Esophagus muscularis mucosa (tissue), 4 donors: ENCODE data around the gene ZNF880. TPM values are rescaled to one million over a fixed set of nuclear protein-coding genes. Genes with fewer than 3 reads are reported as not detected.
A peak's percentile ranks its signal among the peaks of the same experiment; 100 is the strongest.
"Not testable (repeated sequence)": the region's sequence is repeated elsewhere in the genome, so short reads cannot be mapped to it uniquely, and the experiment has no call there.

Experiments used
- DNase-seq: peaks from one replicate; pipeline ENCODE4 v3.0.0-alpha.2; 2017; ENCODE audit errors: extremely low spot score
- H3K27ac ChIP-seq, 4 donors: fragments of 200-600 bp; sonication (generic); replicated peaks in 1 of 4; 1 replicate in 3 of 4; 2 replicates in 1 of 4; pipeline ENCODE4 v1.5.1; 2016 to 2019; ENCODE audit warnings: mild to moderate bottlenecking in 1 of 4
- H3K27me3 ChIP-seq, 4 donors: fragments of 200-600 bp; sonication (generic); one replicate each; pipeline versions ENCODE4 v1.5.1 to v1.6.0; 2016 to 2019
- H3K36me3 ChIP-seq, 4 donors: fragments of 200-600 bp; sonication (generic); one replicate each; pipeline ENCODE4 v1.5.1; 2016 to 2019
- H3K4me1 ChIP-seq, 4 donors: fragments of 200-600 bp; sonication (generic); one replicate each; pipeline ENCODE4 v1.5.1; 2016 to 2019
- H3K4me3 ChIP-seq, 4 donors: fragments of 200-600 bp; sonication (generic); 1 replicate in 2 of 4; 2 replicates in 2 of 4; pipeline ENCODE4 v1.5.1; 2016 to 2019; ENCODE audit warnings: mild to moderate bottlenecking in 4 of 4, moderate library complexity in 1 of 4
- H3K9me3 ChIP-seq, 4 donors: fragments of 200-600 bp; sonication (generic); 1 replicate in 3 of 4; 2 replicates in 1 of 4; pipeline ENCODE4 v1.5.1; 2016 to 2019
- CTCF ChIP-seq, 3 experiments: fragments of 200-600 bp in 2 of 3; fragments of 450-650 bp in 1 of 3; sonication (generic) in 2 of 3; IDR thresholded peaks; one replicate each; pipeline ENCODE4 v1.5.1; 2017 to 2019; ENCODE audit warnings: antibody characterized with exemption in 3 of 3, mild to moderate bottlenecking in 2 of 3, moderate library complexity in 1 of 3
- EP300 ChIP-seq: sonication (generic); formaldehyde crosslinking; IDR thresholded peaks from one replicate; pipeline ENCODE4 v1.6.1; 2017; ENCODE audit warnings: antibody characterized with exemption
- POLR2A ChIP-seq: fragments of 450-650 bp; IDR thresholded peaks from one replicate; pipeline ENCODE4 v1.6.1; 2017; ENCODE audit warnings: antibody characterized with exemption, moderate library complexity, mild to moderate bottlenecking, low read depth
- POLR2AphosphoS5 ChIP-seq, 2 donors: sonication (generic); formaldehyde crosslinking; IDR thresholded peaks; one replicate each; pipeline ENCODE4 v1.6.1; 2017; ENCODE audit warnings: antibody characterized with exemption in 2 of 2
- WGBS: methylation state at CpG from one replicate; pipeline ENCODE4 v1.1.5; 2018; 5-methylcytosine and 5-hydroxymethylcytosine counted together
- intact Hi-C: fragments of 100-400 bp; cut with DNase I; formaldehyde crosslinking; loops from one replicate; pipeline ENCODE4 v1.15.1; 2023
- total RNA-seq, 4 donors: library from RNA; depleted of rRNA; stranded (reverse); fragments of >200 nt; gene quantifications; one replicate each; pipeline versions ENCODE4 v1.1.0 to v1.2.1, GENCODE V29; 2016

Gene ZNF880
- total RNA-seq, 4 donors from 2014 or later, result 16.8 to 30.3 (median 28.1) TPM

DNA sequence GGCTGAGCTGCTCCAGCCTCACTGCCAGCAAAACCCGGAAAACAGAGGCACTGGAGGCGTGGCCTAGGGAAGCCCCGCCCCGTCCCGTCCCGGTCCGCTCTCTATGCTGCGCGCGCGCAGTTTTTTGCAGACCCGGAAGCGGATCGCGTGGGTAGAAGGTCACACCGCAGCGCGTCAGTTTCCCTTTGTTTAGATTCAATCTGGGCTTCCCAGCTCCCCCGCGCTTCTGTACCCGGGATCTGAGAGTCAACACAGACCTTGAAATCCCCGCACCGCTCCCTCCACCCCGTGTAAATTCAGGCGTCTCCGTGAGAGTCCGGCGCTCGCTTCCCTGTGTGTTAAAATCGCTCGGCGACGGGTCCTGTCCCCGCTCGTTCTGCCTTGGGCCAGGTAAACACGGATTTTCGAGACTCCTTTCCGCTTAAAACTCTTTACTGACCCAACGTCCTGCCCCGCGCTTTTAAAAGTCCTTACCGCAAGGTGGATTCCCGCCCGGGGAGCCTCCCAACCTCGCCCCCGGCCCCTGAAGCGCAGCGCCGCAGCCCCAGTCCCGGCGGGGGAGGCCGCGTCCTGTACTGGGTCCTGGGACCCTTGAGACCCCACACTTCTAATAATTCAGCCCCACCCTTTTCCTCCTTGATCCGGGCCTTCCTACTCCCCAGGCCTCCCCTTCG lies 33.5 kb upstream of the ZNF880 start, which contains the start of gene ZNF610:
Gene ZNF610 (plus strand): TSS at position 127 of the 674 bp plus-strand sequence. CDS start 12,930 bp downstream, outside the sequence.
- peak within 1 kb of the TSS; percentile 75 to 88 (median 82) for H3K27ac ChIP-seq
- intact Hi-C loops, result no loop called here
- H3K4me3 ChIP-seq, result peak within 1 kb of the TSS; percentile 76 to 81 (median 78)
- peaks cover 8 to 14% (median 11%) of the 10 kb centered on the region in 4 donors for H3K4me1 ChIP-seq
- WGBS, result under 1% methylated on average over 32 of the region's 55 CpGs
- H3K9me3 ChIP-seq, result peaks cover 0 to 43% (median 35%) of the 10 kb centered on the region in 4 donors
- H3K36me3 ChIP-seq, result peaks cover 0 to 12% (median 0%) of the 10 kb centered on the region in 4 donors
- no peaks in the 10 kb centered on the region for H3K27me3 ChIP-seq
- DNase-seq, result peak; percentile 96
- TF ChIP-seq POLR2AphosphoS5 (IDR thresholded peaks at IDR 0.05) (peak; percentile 89 to 94), CTCF (IDR thresholded peaks at IDR 0.05) (no peak)

DNA sequence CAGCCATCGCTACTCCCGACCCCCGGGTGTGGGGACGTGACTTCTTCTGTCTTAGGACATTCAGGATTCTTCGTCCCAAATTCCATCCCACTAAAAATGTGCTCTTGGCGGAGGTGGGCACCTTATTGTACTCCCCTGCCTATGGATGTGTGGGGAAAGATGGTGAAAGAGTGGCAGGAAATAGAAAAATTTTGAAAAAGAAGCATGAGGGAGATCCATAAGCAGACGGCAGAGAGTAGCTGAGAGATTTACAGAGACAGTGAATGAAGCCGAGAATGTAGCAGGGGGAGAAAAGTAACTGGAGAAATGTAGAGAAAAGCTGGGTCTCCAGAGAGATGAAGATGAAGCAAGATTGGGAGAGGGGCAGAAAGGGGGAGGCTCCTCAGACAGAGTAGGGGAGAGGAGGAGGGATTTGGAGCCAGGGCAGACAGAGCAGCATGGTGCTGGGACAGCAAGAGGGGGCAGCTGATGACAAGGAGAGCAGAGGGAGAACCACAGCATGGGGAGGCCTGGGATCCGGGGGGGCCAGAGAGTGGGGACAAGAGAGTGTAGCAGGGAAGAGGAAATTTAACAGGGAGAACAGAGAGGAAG lies 32.8 kb upstream of the ZNF880 start:
- no peak for TF ChIP-seq POLR2AphosphoS5 (IDR thresholded peaks at IDR 0.05)
- no peak for TF ChIP-seq CTCF (IDR thresholded peaks at IDR 0.05)
- TF ChIP-seq EP300, result no peak
- TF ChIP-seq POLR2A, result no peak
- intact Hi-C loops, result no loop called here
- Histone ChIP-seq H3K27me3 (no peaks in the 10 kb centered on the region), H3K4me1 (peaks cover 8 to 14% (median 11%) of the 10 kb centered on the region in 4 donors), H3K27ac (peak overlapping the region; percentile 75 to 88 (median 82)), H3K9me3 (peaks cover 0 to 36% (median 28%) of the 10 kb centered on the region in 4 donors), H3K4me3 (peak overlapping the region; percentile 76 to 81 (median 78)), H3K36me3 (peaks cover 0 to 12% (median 0%) of the 10 kb centered on the region in 4 donors)
- WGBS, result 4% methylated on average over 9 of the region's 9 CpGs
- DNase-seq, result no peak

DNA sequence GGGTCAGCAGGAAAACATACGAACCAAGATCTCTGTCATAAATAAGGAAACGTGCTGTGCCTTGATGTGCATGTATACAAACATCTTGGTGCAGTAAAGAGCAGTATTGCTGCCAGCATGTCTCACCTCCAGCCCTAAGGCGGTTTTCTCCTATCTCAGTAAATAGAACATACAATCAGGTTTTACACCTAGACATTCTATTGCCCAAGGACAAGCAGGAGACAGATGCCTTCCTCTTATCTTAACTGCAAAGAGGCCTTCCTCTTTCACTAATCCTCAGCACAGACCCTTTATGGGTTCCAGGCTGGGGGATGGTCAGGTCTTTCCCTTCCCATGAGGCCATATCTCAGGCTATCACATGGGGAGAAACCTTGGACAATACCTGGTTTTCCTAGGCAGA lies 30.7 kb upstream of the ZNF880 start:
- intact Hi-C loops, H3K4me3 ChIP-seq: not testable (repeated sequence)
- 87% methylated on average over 3 of the region's 3 CpGs for WGBS

GRCh38 chr19:52343548-52343947 lies 26.2 kb upstream of the ZNF880 start:
- TF ChIP-seq EP300, result no peak
- peak in 1 of 2 donors; percentile 15 for TF ChIP-seq POLR2AphosphoS5 (IDR thresholded peaks at IDR 0.05)
- no peak for TF ChIP-seq POLR2A
- TF ChIP-seq CTCF (IDR thresholded peaks at IDR 0.05), result peak; percentile 41 to 55 (median 54)
- peaks cover 0 to 8% (median 5%) of the 10 kb centered on the region in 4 donors for H3K4me1 ChIP-seq
- peaks cover 3 to 15% (median 11%) of the 10 kb centered on the region in 4 donors for H3K36me3 ChIP-seq
- WGBS, result 15% methylated on average over 4 of the region's 8 CpGs
- intact Hi-C loops, result no loop called here
- H3K27me3 ChIP-seq, result no peaks in the 10 kb centered on the region
- H3K27ac ChIP-seq, result no peak overlapping the region
- H3K4me3 ChIP-seq, result no peak overlapping the region
- DNase-seq, result no peak
- H3K9me3 ChIP-seq, result no peaks in the 10 kb centered on the region

More for the DNA sequence above, 30.7 kb upstream of the ZNF880 start:
- H3K27ac ChIP-seq, DNase-seq, H3K27me3 ChIP-seq: not testable (repeated sequence)
- Histone ChIP-seq H3K4me1 (peaks cover 10 to 20% (median 16%) of the 10 kb centered on the region in 4 donors), H3K9me3 (peaks cover 0 to 15% (median 10%) of the 10 kb centered on the region in 4 donors), H3K36me3 (peaks cover 0 to 12% (median 0%) of the 10 kb centered on the region in 4 donors)

- no peaks in the 10 kb centered on the region for H3K27me3 ChIP-seq
- 84% methylated on average over 6 of the region's 6 CpGs for WGBS
Observed at GRCh38 chr19:52345162-52345561, 24.6 kb upstream of the ZNF880 start.

More at GRCh38 chr19:52345162-52345561, 24.6 kb upstream of the ZNF880 start:
- no peak for DNase-seq
- H3K4me1 ChIP-seq, result peaks cover 0 to 8% (median 5%) of the 10 kb centered on the region in 4 donors
- H3K27ac ChIP-seq, result no peak overlapping the region
- no peak overlapping the region for H3K4me3 ChIP-seq
- TF ChIP-seq POLR2A (no peak), POLR2AphosphoS5 (IDR thresholded peaks at IDR 0.05) (no peak), CTCF (IDR thresholded peaks at IDR 0.05) (no peak), EP300 (no peak)
- H3K9me3 ChIP-seq, result no peaks in the 10 kb centered on the region
- intact Hi-C loops, result no loop called here
- H3K36me3 ChIP-seq, result peaks cover 19 to 27% (median 24%) of the 10 kb centered on the region in 4 donors
